Hepatic stellate cell (primary cell): ENCODE results near the gene OCSTAMP.

Source experiments
- DNase-seq: peaks from one replicate; pipeline ENCODE4 v3.0.0; 2011; ENCODE audit warnings: low spot score

The OCSTAMP gene

DNA sequence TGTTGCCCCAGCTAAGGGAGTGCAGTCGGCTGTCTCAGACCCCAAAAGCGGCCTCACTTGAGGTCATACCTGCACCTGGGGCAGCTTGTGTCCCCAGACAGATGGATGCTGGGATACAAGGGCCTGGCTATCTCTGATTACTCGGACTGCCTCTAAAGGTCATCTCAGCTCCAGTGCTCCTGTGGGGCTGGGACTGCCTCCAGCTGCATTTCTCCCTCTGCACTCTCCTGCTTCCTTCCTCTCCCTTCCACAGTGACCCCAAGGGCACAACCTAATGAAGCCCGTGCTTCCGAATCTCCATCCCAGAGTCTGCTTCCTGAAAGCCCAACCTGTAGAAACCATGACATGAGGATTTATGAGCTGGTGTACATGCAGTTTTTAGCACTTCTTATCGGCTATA lies 22.8 kb upstream of the OCSTAMP start:
- DNase-seq: no peak

DNA sequence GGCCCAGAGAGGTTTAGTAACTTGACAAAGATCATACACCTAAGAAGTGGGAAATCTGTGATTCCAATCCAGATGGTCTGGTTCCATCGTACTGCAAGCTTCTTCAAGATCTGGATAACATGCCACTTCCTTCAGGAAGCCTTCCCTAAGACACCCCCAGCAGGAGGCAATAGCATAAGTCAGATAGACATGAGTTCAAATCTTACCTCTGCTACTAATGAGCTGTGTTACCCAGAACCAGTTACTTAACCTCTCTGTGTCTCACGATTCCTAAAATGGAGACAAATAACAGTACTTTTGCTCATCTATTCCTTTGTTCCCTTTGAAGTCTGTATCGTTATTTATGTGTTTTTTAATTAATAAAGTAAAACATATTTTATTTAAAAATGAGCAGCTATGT lies 22.3 kb upstream of the OCSTAMP start:
- DNase-seq: no peak

DNA sequence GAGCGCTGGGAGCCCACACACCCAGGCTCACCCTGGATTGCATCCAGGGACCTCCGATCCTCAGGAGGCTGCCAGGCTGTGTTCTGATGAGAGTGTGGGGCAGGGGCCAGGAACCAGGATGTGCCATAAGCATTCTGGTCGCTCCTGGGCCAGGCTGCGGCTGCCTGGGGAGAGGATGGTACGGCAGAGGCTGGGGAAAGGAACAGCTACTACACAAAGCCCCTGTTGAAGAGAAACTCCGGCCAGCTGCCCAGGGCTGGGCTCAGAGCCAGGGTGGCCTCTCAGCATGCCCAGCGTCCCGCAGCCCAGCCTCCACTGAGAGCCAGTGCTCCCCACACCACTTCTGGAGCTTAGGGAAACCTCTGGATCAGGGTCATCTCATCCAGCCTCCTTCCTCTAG lies 21.7 kb upstream of the OCSTAMP start:
- DNase-seq: no peak

DNA sequence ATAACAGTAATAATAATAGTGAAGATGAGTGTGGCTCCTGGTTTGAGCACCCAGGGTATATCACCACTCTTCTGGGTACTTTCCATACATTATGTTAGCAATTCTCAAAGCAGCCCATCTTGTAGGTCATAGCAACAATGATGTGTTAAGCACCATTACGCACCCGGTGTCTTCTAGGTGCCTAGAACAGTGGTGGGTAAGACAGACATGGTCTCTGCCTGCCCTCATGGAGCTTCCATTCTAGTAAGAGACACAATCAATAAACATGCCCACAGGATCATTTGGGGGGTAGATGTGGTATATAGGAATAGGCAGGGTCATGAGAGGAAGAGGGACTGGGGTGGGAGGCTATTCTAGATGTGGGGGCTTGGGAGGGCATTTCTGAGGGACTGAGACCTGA lies 21.0 kb upstream of the OCSTAMP start:
- no peak for DNase-seq

DNA sequence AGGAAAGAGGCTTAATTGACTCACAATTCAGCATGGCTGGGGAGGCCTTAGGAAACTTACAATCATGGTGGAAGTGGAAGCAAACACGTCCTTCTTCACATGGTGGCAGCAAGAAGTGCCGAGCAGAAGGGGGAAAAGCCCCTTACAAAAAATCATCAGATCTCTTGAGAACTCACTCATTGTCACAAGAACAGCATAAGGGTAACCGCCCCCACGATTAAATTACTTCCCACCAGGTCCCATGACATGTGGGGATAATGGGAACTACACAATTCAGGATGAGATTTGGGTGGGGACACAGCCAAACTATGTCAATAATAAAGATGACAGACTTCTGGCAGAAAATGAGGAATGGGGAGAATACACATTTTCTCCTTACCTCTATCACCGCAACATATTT lies 20.5 kb upstream of the OCSTAMP start:
- DNase-seq: no peak

DNA sequence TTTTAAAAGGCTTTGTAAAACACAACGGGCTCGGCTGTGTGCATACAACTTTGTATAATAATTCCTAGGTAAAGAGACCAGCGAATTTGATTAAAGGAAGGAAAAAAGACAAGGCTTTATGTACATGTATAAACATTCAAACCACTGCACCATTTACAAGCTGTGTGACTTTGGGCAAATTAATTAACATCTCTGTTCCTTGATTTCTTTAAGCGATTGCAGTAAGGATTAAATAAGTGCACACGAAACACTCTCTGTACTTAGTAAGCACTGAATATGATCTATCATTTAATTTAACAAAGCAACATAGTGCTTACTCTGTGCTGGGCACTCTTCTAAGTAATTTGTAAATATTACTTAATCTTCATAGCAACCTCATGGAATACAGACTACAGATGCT lies 19.5 kb upstream of the OCSTAMP start:
- DNase-seq: no peak

DNA sequence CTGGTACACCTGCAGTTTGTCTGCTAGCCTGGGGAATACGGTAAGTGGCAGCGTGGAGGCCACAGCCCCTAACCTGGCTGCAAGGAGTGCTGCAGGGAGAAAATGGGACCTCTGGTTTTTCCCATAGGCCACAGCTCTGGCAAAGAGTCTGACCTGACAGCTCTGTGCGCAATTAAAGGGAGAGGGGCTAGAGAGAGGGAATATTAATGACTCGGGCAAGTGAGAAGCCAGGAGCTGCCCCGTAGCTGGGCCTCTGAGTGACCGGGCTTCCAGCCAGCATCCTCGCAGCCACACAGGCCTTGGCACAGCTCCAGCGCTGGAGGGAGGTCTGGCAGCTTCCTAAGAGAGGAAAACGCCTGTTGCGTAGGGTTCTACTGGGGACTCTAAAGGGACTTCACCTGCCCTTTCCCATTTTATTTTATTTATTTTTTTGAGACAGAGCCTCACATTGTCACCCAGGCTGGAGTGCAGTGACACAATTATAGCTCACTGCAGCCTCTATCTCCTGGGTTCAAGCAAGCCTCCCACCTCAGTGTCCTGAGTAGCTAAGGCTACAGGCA lies 18.2 kb upstream of the OCSTAMP start:
- DNase-seq: no peak

DNA sequence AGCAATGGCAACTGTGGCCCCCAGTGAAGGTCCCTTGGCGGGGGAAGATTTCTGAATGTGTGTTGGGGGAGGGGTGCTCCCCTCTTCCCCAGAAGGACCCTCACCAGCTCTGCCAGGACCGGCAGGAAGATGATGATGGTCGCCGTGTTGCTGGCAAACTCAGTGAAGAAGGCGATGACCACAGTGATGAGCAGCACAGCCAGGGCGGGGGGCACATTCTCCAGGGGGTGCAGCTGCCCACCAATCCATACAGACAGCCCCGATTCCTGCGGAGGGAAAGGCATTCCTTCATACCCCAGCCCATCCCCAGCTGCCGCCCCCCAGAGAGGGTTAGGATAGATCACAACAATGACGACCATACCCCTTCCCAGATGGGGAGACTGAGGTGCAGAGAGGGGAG lies 15.7 kb upstream of the OCSTAMP start:
- DNase-seq: no peak

DNA sequence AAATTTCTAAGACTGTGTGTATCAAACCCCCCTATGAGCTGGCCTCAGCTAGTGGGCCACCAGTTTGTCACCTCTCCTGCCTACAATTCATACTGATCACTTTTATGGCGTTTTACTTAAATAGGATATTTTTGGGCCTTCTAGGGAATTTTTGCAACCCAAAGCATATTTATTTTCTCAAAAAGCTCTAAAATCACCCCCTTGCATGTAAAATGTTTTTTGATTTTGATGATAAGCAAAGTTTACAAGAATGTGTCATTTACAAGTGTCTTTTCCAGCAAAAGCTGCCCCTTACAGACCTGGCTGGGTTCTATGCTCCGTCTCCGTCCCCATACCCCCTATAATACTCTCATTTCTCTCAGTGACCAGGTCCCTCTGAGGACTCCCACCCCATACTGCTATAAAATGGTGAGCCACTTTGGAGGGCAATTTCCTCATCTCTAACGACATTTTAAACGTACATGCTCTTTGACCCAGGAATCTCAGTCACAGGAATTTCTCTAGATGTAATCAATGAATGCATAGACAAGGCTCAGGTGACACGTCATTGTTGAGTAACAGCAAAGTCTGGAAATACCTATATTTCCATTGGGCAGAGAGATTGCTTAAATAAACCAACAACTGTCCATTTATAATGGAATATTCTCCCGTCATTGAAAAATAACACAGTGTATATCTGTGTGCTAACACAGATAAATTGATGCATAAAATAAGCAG lies 13.9 kb upstream of the OCSTAMP start:
- no peak for DNase-seq

DNA sequence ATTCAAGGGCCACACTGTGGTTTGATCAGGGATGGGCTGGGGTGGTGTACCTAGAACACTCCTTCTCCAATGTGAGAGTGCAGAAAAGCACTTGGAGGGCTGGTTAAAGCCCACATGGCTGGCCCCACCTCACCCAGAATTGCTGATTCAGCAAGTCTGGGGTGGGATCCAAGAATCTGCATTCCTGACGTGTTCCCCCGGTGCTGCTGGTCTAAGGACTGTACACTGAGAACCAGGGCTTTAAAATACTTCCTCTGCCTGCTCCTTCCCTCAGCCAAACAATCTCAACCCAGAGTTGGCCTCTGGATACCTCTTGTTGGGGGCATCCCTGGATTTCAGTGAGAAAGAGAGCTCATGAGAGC lies 13.4 kb upstream of the OCSTAMP start:
- no peak for DNase-seq

DNA sequence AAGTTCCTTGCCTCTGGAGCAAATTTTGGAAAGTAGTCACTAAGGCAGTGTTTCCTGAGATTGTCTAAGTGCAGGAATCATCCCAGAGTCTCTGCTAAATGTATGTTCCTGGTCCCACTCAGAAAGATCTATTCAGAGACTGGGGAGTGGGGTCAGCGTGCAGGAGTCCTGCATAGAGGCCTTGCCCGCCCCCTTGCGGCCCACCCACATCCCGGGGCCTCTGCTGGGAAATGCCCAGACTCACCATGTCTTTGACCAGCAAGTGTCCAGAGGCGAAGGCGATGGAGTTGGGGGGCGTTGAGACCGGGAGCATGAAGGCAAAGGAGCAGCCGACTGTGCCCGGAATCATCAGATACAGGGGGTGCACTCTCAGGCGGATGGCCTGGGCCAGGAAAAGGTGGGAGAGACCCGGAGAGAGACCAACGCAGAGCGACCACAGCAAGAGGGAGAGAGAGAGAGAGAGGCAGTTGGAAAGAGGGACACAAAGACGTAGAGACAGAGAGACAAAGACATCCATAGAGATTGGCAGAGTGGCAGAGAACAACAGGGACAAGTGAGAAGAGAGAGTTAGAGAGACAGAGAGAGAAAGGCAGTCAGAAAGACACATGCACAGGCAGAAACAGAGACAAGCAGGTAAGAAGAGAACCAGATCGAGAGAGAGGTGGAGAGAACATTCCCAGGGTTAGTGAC lies 12.9 kb upstream of the OCSTAMP start:
- DNase-seq: no peak

DNA sequence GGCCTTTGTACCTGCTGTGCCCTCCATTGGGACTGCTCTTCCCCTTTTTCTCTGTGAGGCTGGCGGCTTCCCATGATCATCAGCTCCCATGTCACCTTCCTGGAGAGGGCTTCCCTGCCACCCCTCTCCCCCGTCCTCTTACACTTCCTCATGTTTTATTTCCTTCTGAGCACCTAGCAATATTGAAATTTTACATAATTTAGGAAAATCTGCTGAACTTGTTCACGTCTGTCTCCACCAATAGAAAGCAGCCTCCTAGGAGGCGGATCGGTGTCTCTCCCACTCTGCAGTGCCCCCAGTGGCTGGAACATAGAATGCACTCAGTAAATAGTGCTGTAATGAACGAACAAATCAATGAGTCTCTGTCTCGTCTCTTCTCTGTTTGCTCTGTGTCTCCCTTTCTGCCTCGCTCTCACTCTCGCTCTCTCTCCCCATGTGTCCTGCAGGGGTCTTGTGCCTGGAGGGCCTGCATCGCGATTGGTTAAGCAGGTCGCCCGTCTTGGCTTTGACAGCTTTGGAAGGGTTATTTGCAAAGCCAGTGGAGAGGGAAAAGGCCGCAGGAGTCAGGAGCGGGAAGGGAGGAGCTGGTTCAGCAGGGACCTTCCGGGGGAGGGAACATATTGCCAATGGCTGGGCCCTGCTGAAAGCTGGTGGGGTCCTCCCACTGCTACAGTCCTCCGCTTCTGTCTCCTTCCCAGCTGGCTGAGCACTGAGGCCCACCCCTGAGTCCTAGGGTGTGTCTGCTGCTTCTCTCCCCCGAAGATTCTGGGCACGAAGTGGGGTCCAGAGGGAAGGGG lies 12.1 kb upstream of the OCSTAMP start:
- peak; percentile 82 for DNase-seq

DNA sequence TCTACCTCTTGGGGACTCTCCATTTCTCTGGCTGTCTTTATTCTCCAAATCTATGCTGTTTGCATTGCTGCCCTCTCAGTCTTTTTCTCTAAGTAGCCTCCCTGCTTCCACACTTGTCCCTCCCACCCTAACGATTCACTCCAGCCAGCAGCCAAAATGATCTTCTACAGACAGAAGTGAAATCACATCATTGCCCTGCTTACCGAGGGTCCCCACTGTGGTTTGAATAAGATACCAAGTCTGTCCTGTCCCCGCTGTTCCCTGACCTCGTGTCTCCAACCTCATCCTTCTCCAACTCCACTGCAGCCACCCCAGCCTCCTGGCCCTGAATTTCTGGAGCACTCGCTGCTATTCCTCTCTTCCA lies 11.5 kb upstream of the OCSTAMP start:
- no peak for DNase-seq

DNA sequence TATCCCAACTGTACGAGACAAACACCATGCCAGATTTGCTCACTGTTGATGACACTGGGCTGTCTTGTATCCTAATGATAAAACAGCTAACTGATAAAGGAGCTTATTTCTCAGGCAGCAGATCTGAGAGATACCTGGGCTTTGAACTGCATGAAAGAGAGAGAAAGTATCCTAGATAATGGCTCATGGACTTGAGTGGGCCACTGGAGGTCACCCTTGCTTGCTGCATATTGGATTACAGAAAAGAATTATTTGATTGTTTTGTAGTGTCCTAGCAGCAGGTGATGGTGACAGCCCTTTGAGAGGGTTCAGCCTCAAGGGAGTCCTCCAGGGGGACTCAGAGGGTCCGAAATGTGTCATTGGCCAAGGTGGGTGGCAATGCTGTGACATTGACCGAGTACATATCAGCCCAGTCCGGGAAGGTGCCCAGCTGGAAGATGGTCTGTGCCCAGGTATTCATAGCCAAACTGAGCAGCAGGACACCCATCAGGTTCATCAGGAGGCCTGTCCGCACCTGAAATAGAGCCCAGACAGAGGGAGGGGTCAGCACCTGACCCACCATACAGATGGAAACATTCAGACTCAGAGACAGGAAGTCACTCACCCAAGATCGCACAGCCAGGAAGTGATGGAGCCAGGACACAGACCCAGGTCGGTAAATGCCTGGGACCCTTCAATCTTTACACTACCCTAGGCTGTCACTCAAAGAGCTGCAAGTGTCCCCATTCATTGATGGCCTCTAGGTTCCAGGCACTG lies 9.4 kb upstream of the OCSTAMP start:
- no peak for DNase-seq

DNA sequence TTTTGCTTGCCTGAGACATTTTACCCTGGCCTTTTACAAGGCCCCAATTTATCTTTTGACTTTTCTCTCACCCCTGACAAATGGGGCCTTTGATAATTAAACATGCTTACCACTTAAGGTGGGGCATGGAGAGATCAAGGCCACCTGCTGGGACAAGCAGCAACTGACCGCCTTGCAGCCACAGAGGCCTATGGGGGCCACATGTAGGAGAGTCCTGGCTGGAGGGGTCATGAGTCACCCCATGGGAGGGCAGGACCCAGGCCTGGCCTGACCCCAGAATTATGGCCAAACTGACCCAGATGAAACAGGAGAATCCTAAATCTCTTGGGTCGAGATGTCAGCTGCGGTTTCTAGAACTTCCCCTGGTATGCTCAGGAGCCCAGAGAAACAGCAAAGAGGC lies 8.5 kb upstream of the OCSTAMP start:
- DNase-seq: no peak

DNA sequence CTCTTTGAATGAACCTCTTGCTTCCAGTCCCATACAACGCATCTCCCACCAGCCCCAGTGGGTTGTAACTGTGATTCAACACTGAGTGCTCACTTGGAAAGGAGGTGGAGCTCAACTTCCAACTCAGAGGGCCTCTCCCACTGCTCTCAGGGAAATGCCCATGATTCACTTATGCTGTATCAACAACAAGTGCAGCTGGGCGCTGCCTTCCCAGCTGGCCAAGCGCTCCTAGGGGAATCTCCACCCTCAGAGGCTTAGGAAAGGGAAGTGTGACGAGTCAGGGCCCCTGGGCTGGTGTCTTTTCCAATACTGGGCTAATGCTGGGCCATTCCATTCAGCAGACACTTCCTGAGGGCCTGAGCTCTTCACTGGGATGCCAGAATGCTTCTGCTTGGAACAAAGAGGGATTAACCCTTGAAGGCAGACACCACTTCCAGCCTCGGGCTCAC lies 8.1 kb upstream of the OCSTAMP start:
- DNase-seq: peak; percentile 75

DNA sequence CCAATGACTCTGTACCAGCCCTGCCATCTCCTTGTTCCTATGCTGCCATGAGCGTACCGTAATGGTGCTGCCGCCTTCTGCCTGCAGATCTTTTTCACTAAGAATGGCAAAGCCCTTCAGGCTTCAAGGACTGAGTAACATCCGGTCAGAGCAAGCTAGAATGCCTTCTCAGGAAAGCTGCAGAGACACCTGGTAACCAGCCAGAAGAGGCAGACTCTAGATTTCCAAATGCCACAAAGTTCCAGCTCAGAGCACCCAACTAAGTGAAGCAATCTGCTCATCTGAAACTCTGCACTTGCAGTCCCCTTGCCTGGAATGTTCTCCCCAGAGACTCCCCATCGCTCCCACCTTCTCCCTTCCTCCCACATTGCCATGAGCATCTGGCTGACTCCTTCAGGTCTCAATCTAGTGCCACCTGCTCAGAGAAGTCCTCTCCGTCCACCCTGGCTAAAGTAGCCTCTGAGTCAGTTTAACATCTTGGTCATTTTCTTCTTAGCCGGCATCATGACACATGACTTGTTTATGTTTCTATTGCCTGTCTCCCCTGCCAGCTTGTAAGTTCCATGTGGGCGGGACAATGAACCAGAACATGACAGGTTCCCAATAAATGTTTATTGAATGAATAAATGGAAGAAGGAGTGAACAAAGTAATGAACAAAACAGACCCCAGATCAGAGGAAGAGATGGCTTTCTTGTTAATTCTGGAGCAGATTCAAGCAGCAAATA lies 6.9 kb upstream of the OCSTAMP start:
- no peak for DNase-seq

DNA sequence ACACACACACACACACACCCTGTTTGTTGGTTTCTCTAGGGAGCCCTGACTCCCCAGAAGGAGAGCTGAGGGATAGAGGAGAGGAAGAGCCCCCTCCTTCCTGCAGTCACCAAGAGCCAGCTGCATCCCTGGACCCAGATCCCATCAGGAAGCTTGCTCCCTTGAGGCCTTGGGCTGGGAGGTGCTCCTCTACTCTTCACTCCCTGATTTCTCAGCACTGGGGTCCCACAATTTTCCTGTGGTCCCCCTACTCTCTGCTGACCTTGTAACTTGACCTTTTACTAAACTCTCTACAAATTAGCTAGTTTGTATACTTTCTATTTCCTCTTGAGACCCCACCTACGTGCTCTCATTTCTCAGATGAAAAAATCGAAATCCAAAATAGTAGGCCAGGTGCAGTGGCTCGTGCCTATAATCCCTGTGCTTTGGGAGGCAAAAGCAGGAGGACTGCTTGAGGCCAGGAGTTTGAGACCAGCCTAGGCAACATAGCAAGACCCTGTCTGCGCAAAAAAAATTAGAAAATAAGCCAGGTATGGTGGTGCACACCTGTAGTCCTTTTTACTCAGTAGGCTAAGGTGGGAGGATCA lies 5.0 kb upstream of the OCSTAMP start:
- no peak for DNase-seq

DNA sequence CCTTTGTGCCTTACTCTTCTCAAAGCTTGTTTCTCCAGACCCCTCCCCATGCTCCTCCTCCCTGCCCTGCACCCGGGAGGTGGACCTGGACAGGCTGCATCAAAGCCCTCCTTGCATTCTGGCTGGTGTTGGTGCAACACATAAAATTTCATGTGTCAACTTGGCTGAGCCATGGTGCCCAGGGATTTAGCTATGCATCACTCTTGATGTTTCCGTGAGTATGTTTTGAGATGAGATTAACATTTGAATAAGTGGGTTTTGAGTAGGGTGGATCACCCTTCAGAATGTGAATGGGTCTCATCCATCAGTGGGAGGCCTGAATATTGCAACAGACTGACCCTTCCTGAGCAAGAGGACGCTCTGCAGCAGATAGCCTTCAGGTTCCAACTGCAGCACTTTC lies 4.4 kb upstream of the OCSTAMP start:
- DNase-seq: no peak

DNA sequence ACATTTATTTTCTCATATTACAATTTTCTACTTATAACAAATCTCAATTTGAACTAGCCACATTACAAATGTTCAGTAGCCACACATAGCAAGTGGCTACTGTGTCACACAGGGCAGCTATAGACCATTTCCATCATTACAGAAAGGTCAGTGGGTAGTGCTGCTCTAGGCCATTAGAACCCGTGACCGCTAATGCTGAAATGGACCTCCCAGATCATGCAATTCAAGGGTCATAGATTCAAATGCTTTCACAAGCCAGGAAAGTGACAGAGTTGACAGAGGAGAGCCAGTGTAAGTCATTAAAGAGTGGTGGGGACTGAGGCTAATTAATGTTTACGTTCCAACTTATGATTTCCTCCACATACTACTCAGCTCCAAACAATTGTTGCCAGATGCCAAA lies 3.5 kb upstream of the OCSTAMP start:
- DNase-seq: no peak
